GM23338 (cell line): Measurements from ENCODE around the gene CDH12. TPM values are rescaled to one million over a fixed set of nuclear protein-coding genes. Genes with fewer than 3 reads are reported as not detected.

Source experiments
- ATAC-seq: fragments of 200-7000 bp; cut with Tn5 transposase; 3 replicates; pipeline ENCODE4 v1.9.1; 2020
- DNase-seq: peaks from one replicate; pipeline ENCODE4 v3.0.0-alpha.2; 2015; ENCODE audit warnings: low spot score
- H2AFZ ChIP-seq: fragments of 200-600 bp; sonication (generic); 2 replicates; pipeline ENCODE4 v1.8.0; 2016; ENCODE audit warnings: antibody characterized with exemption, mild to moderate bottlenecking, moderate library complexity
- H3F3A ChIP-seq: fragments of 200-600 bp; sonication (generic); replicated peaks from 2 replicates; pipeline ENCODE4 v1.8.0; 2017; ENCODE audit warnings: antibody characterized with exemption, mixed run types, low read depth
- H3K27ac ChIP-seq: fragments of 200-600 bp; sonication (generic); 2 replicates; pipeline ENCODE4 v1.6.1; 2016; ENCODE audit warnings: low read depth
- H3K27me3 ChIP-seq: fragments of 200-600 bp; sonication (generic); 2 replicates; pipeline ENCODE4 v1.8.0; 2016; ENCODE audit warnings: mild to moderate bottlenecking, mixed run types, moderate library complexity; ENCODE audit not compliant: insufficient read depth
- H3K36me3 ChIP-seq: fragments of 200-600 bp; sonication (generic); 2 replicates; pipeline ENCODE4 v1.8.0; 2016; ENCODE audit warnings: mild to moderate bottlenecking; ENCODE audit not compliant: insufficient read depth
- H3K4me1 ChIP-seq: fragments of 200-600 bp; sonication (generic); 2 replicates; pipeline ENCODE4 v1.8.0; 2016; ENCODE audit warnings: mild to moderate bottlenecking, moderate library complexity; ENCODE audit not compliant: insufficient read depth
- H3K4me2 ChIP-seq: fragments of 200-600 bp; sonication (generic); 2 replicates; pipeline ENCODE4 v1.7.1; 2017; ENCODE audit warnings: mixed run types
- H3K4me3 ChIP-seq: fragments of 200-600 bp; sonication (generic); 2 replicates; pipeline ENCODE4 v1.6.1; 2016; ENCODE audit warnings: mixed run types
- H3K79me2 ChIP-seq: fragments of 200-600 bp; sonication (generic); replicated peaks from 2 replicates; pipeline ENCODE4 v1.8.0; 2017; ENCODE audit warnings: mild to moderate bottlenecking; ENCODE audit not compliant: insufficient read depth
- H3K9me2 ChIP-seq: fragments of 200-600 bp; sonication (generic); 2 replicates; pipeline ENCODE4 v1.8.0; 2017; ENCODE audit not compliant: insufficient read depth
- H4K20me1 ChIP-seq: fragments of 200-600 bp; sonication (generic); replicated peaks from 2 replicates; pipeline ENCODE4 v1.8.0; 2017; ENCODE audit warnings: mild to moderate bottlenecking; ENCODE audit not compliant: insufficient read depth
- H3K27ac Mint-ChIP-seq: 2 replicates; pipeline ENCODE4 v1.8.0; 2020; ENCODE audit warnings: inconsistent platforms, mild to moderate bottlenecking, moderate library complexity, mixed read lengths
- H3K27me3 Mint-ChIP-seq: 3 replicates; pipeline ENCODE4 v1.8.0; 2022; ENCODE audit warnings: low read depth, mild to moderate bottlenecking, moderate library complexity, mixed read lengths, inconsistent platforms; ENCODE audit not compliant: insufficient read depth, poor library complexity
- H3K36me3 Mint-ChIP-seq: 3 replicates; pipeline ENCODE4 v1.8.0; 2021; ENCODE audit warnings: low read depth, mild to moderate bottlenecking, inconsistent platforms, moderate library complexity, mixed read lengths
- H3K4me1 Mint-ChIP-seq: 3 replicates; pipeline ENCODE4 v1.8.0; 2020; ENCODE audit warnings: mild to moderate bottlenecking, inconsistent platforms, mixed read lengths
- H3K4me3 Mint-ChIP-seq: 3 replicates; pipeline ENCODE4 v1.8.0; 2021; ENCODE audit warnings: moderate library complexity, mild to moderate bottlenecking, inconsistent platforms, mixed read lengths
- H3K9me3 Mint-ChIP-seq: 3 replicates; pipeline ENCODE4 v1.8.0; 2020; ENCODE audit warnings: moderate library complexity, mild to moderate bottlenecking, inconsistent platforms, mixed read lengths
- CREB1 ChIP-seq: fragments of 250-450 bp; sonication (Bioruptor Pico); IDR thresholded peaks from 2 replicates; pipeline ENCODE4 v1.5.0; 2020; ENCODE audit warnings: low read depth, mild to moderate bottlenecking, moderate library complexity
- CTCF ChIP-seq, 2 experiments: fragments of 200-600 bp in 1 of 2; sonication (generic) in 1 of 2; conservative IDR thresholded peaks; 2 replicates each; pipeline versions ENCODE4 v1.5.1 to v1.6.1; 2016 to 2017; ENCODE audit warnings: antibody characterized with exemption in 2 of 2, low read depth in 2 of 2, mild to moderate bottlenecking in 2 of 2, moderate library complexity in 1 of 2
- ETS1 ChIP-seq: IDR thresholded peaks from 2 replicates; pipeline ENCODE4 v1.6.1; 2016; ENCODE audit warnings: antibody characterized with exemption
- EZH2 ChIP-seq: fragments of 200-600 bp; sonication (generic); IDR thresholded peaks from one replicate; pipeline ENCODE4 v1.8.0; 2017; ENCODE audit warnings: antibody characterized with exemption, mild to moderate bottlenecking, low read depth; ENCODE audit not compliant: unreplicated experiment
- EZH2phosphoT487 ChIP-seq: fragments of 200-600 bp; sonication (generic); IDR thresholded peaks from one replicate; pipeline ENCODE4 v1.8.1; 2018; ENCODE audit warnings: antibody characterized with exemption; ENCODE audit not compliant: unreplicated experiment
- JUNB ChIP-seq: IDR thresholded peaks from one replicate; pipeline ENCODE4 v1.6.1; 2016; ENCODE audit warnings: antibody characterized with exemption; ENCODE audit not compliant: unreplicated experiment
- NANOG ChIP-seq: IDR thresholded peaks from 2 replicates; pipeline ENCODE4 v1.6.1; 2016; ENCODE audit warnings: antibody characterized with exemption, borderline replicate concordance
- POLR2AphosphoS5 ChIP-seq: IDR thresholded peaks from 2 replicates; pipeline ENCODE4 v1.6.1; 2016; ENCODE audit warnings: antibody characterized with exemption, low read depth
- STAT1 ChIP-seq: IDR thresholded peaks from one replicate; pipeline ENCODE4 v1.6.1; 2016; ENCODE audit warnings: antibody characterized with exemption; ENCODE audit not compliant: unreplicated experiment
- ZNF114 ChIP-seq: fragments of 250-450 bp; sonication (Bioruptor Pico); IDR thresholded peaks from 2 replicates; pipeline ENCODE4 v1.5.0; 2020; ENCODE audit warnings: mild to moderate bottlenecking, moderate library complexity
- ZNF331 ChIP-seq: fragments of 250-450 bp; sonication (Bioruptor Pico); IDR thresholded peaks from 2 replicates; pipeline ENCODE4 v1.5.0; 2020; ENCODE audit warnings: low read depth, mild to moderate bottlenecking, moderate library complexity
- ZNF462 ChIP-seq: fragments of 250-450 bp; sonication (Bioruptor Pico); IDR thresholded peaks from 2 replicates; pipeline ENCODE4 v1.5.0; 2020; ENCODE audit warnings: mild to moderate bottlenecking, moderate library complexity
- polyA plus RNA-seq: library from polyadenylated mRNA; unstranded; fragments of >200 nt; fragmentation: Nextera tagmentation; extraction: Ambion mirVana; gene quantifications from 2 replicates; pipeline ENCODE4 v1.2.1, GENCODE V29; 2016
- total RNA-seq: library from RNA; depleted of rRNA; stranded (reverse); fragments of >200 nt; shearing (Covaris generic); gene quantifications from 2 replicates; pipeline ENCODE4 v1.2.3, GENCODE V29; 2014
- TF ChIP-seq, protein P1 (sequence below): IDR thresholded peaks from one replicate; pipeline ENCODE4 v1.6.1; 2018; ENCODE audit warnings: antibody characterized with exemption; ENCODE audit not compliant: unreplicated experiment

The CDH12 gene
- total and polyA plus RNA-seq, 2 experiments from 2014 or later, result not detected

- no peak for TF ChIP-seq NANOG
- no peak for TF ChIP-seq CTCF (conservative IDR thresholded peaks at IDR 0.05; ENCODE audit: low read depth in 2 of 2)
- TF ChIP-seq EZH2, result no peak
- TF ChIP-seq ZNF462 (CRISPR knock-in tag), result no peak
- no peak for TF ChIP-seq ZNF331
- no peak for TF ChIP-seq STAT1
- TF ChIP-seq, protein P1, sequence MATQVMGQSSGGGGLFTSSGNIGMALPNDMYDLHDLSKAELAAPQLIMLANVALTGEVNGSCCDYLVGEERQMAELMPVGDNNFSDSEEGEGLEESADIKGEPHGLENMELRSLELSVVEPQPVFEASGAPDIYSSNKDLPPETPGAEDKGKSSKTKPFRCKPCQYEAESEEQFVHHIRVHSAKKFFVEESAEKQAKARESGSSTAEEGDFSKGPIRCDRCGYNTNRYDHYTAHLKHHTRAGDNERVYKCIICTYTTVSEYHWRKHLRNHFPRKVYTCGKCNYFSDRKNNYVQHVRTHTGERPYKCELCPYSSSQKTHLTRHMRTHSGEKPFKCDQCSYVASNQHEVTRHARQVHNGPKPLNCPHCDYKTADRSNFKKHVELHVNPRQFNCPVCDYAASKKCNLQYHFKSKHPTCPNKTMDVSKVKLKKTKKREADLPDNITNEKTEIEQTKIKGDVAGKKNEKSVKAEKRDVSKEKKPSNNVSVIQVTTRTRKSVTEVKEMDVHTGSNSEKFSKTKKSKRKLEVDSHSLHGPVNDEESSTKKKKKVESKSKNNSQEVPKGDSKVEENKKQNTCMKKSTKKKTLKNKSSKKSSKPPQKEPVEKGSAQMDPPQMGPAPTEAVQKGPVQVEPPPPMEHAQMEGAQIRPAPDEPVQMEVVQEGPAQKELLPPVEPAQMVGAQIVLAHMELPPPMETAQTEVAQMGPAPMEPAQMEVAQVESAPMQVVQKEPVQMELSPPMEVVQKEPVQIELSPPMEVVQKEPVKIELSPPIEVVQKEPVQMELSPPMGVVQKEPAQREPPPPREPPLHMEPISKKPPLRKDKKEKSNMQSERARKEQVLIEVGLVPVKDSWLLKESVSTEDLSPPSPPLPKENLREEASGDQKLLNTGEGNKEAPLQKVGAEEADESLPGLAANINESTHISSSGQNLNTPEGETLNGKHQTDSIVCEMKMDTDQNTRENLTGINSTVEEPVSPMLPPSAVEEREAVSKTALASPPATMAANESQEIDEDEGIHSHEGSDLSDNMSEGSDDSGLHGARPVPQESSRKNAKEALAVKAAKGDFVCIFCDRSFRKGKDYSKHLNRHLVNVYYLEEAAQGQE, result no peak
- TF ChIP-seq POLR2AphosphoS5, result no peak
- TF ChIP-seq ZNF114 (CRISPR knock-in tag), result no peak
- no peak for TF ChIP-seq ETS1
- TF ChIP-seq EZH2phosphoT487, result no peak
- TF ChIP-seq JUNB, result no peak
- TF ChIP-seq CREB1, result no peak
- no peak for ATAC-seq
- Histone ChIP-seq H3K9me2 (no peaks in the 10 kb centered on the region), H3K4me1 (no peaks in the 10 kb centered on the region), H3K4me2 (no peak overlapping the region), H3K79me2 (no peaks in the 10 kb centered on the region), H3K36me3 (no peaks in the 10 kb centered on the region), H3K4me3 (no peak overlapping the region), H4K20me1 (no peaks in the 10 kb centered on the region), H3K27ac (no peak overlapping the region), H3F3A (no peaks in the 10 kb centered on the region), H2AFZ (no peak overlapping the region), H3K27me3 (no peaks in the 10 kb centered on the region)
- DNase-seq, result no peak
- Mint-ChIP-seq H3K36me3 (no peaks in the 10 kb centered on the region), H3K27ac (no peak overlapping the region), H3K9me3 (no peaks in the 10 kb centered on the region), H3K4me1 (no peaks in the 10 kb centered on the region), H3K4me3 (no peak overlapping the region), H3K27me3 (no peaks in the 10 kb centered on the region)
Measured at GRCh38 chr5:22644859-22645258, 208.3 kb downstream of the CDH12 start.
